ENCODE results near the gene UTS2B.

The UTS2B gene

GRCh38 chr3:191263850-191264249 is 66.5 kb downstream of the UTS2B start:
- no peaks in the 10 kb centered on the region for H3K36me3 Mint-ChIP-seq (ENCODE audit: low read depth)
- no peak for TF ChIP-seq CTCF (IDR thresholded peaks at IDR 0.05; ENCODE audit: unreplicated experiment in 3 of 3)

GRCh38 chr3:191263365-191263764 is 67.0 kb downstream of the UTS2B start:
- Mint-ChIP-seq H3K27me3 (ENCODE audit: low read depth) (no peaks in the 10 kb centered on the region), H3K27ac (no peak overlapping the region), H3K9me3 (no peaks in the 10 kb centered on the region), H3K36me3 (ENCODE audit: low read depth) (no peaks in the 10 kb centered on the region), H3K4me1 (peaks cover 9% of the 10 kb centered on the region), H3K4me3 (no peak overlapping the region)
- no peak for TF ChIP-seq CTCF (IDR thresholded peaks at IDR 0.05; ENCODE audit: unreplicated experiment in 3 of 3)

More at GRCh38 chr3:191263850-191264249, 66.5 kb downstream of the UTS2B start:
- H3K4me3 Mint-ChIP-seq, result no peak overlapping the region
- peaks cover 9% of the 10 kb centered on the region for H3K4me1 Mint-ChIP-seq
- no peaks in the 10 kb centered on the region for H3K9me3 Mint-ChIP-seq
- H3K27me3 Mint-ChIP-seq (ENCODE audit: low read depth), result no peaks in the 10 kb centered on the region
- H3K27ac Mint-ChIP-seq, result no peak overlapping the region

- H3K4me1 Mint-ChIP-seq, result peaks cover 9% of the 10 kb centered on the region
- no peaks in the 10 kb centered on the region for H3K9me3 Mint-ChIP-seq
- TF ChIP-seq CTCF (IDR thresholded peaks at IDR 0.05; ENCODE audit: unreplicated experiment in 3 of 3), result no peak
- H3K27ac Mint-ChIP-seq, result no peak overlapping the region
- no peaks in the 10 kb centered on the region for H3K36me3 Mint-ChIP-seq (ENCODE audit: low read depth)
- H3K27me3 Mint-ChIP-seq (ENCODE audit: low read depth), result no peaks in the 10 kb centered on the region
- H3K4me3 Mint-ChIP-seq, result no peak overlapping the region
These were observed 67.7 kb downstream of the UTS2B start for GRCh38 chr3:191262650-191263049.

GRCh38 chr3:191261304-191261638 is 69.1 kb downstream of the UTS2B start:
- no peak for TF ChIP-seq CTCF (IDR thresholded peaks at IDR 0.05; ENCODE audit: unreplicated experiment in 3 of 3)
- no peaks in the 10 kb centered on the region for H3K36me3 Mint-ChIP-seq (ENCODE audit: low read depth)

GRCh38 chr3:191260431-191261303 is 69.7 kb downstream of the UTS2B start:
- H3K27ac Mint-ChIP-seq, result no peak overlapping the region
- TF ChIP-seq CTCF (IDR thresholded peaks at IDR 0.05; ENCODE audit: unreplicated experiment in 3 of 3), result no peak
- no peaks in the 10 kb centered on the region for H3K36me3 Mint-ChIP-seq (ENCODE audit: low read depth)
- no peaks in the 10 kb centered on the region for H3K27me3 Mint-ChIP-seq (ENCODE audit: low read depth)
- no peaks in the 10 kb centered on the region for H3K9me3 Mint-ChIP-seq
- H3K4me3 Mint-ChIP-seq, result no peak overlapping the region
- peaks cover 5% of the 10 kb centered on the region for H3K4me1 Mint-ChIP-seq

More at GRCh38 chr3:191261304-191261638, 69.1 kb downstream of the UTS2B start:
- Mint-ChIP-seq H3K4me1 (peaks cover 5% of the 10 kb centered on the region), H3K9me3 (no peaks in the 10 kb centered on the region), H3K27ac (no peak overlapping the region), H3K4me3 (no peak overlapping the region), H3K27me3 (ENCODE audit: low read depth) (no peaks in the 10 kb centered on the region)

GRCh38 chr3:191259486-191259885 is 70.8 kb downstream of the UTS2B start:
- Mint-ChIP-seq H3K36me3 (ENCODE audit: low read depth) (no peaks in the 10 kb centered on the region), H3K4me1 (peaks cover 5% of the 10 kb centered on the region)

More at GRCh38 chr3:191259486-191259885, 70.8 kb downstream of the UTS2B start:
- H3K27ac Mint-ChIP-seq, result no peak overlapping the region
- no peaks in the 10 kb centered on the region for H3K9me3 Mint-ChIP-seq
- no peak overlapping the region for H3K4me3 Mint-ChIP-seq
- no peak for TF ChIP-seq CTCF (IDR thresholded peaks at IDR 0.05; ENCODE audit: unreplicated experiment in 3 of 3)
- H3K27me3 Mint-ChIP-seq (ENCODE audit: low read depth), result no peaks in the 10 kb centered on the region

Measured in nephron (organoid).